ENCODE data around the gene MICOS13. TPM values are rescaled to one million over a fixed set of nuclear protein-coding genes. Genes with fewer than 3 reads are reported as not detected.

Gene MICOS13
- total RNA-seq, 4 donors from 2014 or later = 30.3 to 73.5 (median 52.6) TPM

DNA sequence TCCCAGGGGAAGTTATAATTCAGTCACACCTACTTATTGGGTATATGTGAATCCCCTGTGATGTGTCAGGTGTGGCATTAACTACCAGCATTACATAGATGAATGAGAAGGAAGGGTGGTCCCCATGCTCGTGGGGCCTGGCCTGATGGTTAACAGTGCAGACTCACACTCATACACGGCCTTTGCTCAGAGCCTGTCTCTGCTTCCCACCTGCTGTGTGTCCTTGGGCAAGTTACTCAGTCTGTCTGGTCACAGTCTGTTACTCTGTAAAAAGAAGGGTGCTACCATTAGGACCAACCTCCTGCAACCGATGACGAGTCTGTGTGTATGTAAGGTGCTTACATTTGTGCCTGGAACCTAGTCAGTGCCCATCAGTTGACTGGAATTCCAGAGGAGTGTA, 33.6 kb downstream of the MICOS13 start:
- intact Hi-C loops (cut with DNase I; ENCODE audit: low total_unique reads) (no loop called here), in situ Hi-C loops (cut with MboI; ENCODE audit: low pct_ligation_motif_present in 1 of 4, low pct_unique_long_range_greater_than_20kb in 1 of 4, low sequenced_read_pairs in 3 of 4) (no loop called here)
- peaks cover 0 to 81% (median 40%) of the 10 kb centered on the region in 4 donors for H3K36me3 ChIP-seq
- H3K27ac ChIP-seq = no peak overlapping the region
- H3K9me3 ChIP-seq = no peaks in the 10 kb centered on the region
- H3K4me1 ChIP-seq = no peaks in the 10 kb centered on the region
- H3K27me3 ChIP-seq = no peaks in the 10 kb centered on the region
- WGBS, 2 donors (ENCODE audit: low coverage in 1 of 2) = 80 to 88% methylated on average over 1 to 4 of the region's 4 CpGs
- DNase-seq = no peak
- H3K4me3 ChIP-seq = no peak overlapping the region
- TF ChIP-seq, protein P1, sequence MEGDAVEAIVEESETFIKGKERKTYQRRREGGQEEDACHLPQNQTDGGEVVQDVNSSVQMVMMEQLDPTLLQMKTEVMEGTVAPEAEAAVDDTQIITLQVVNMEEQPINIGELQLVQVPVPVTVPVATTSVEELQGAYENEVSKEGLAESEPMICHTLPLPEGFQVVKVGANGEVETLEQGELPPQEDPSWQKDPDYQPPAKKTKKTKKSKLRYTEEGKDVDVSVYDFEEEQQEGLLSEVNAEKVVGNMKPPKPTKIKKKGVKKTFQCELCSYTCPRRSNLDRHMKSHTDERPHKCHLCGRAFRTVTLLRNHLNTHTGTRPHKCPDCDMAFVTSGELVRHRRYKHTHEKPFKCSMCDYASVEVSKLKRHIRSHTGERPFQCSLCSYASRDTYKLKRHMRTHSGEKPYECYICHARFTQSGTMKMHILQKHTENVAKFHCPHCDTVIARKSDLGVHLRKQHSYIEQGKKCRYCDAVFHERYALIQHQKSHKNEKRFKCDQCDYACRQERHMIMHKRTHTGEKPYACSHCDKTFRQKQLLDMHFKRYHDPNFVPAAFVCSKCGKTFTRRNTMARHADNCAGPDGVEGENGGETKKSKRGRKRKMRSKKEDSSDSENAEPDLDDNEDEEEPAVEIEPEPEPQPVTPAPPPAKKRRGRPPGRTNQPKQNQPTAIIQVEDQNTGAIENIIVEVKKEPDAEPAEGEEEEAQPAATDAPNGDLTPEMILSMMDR (IDR thresholded peaks at IDR 0.05) = no peak

DNA sequence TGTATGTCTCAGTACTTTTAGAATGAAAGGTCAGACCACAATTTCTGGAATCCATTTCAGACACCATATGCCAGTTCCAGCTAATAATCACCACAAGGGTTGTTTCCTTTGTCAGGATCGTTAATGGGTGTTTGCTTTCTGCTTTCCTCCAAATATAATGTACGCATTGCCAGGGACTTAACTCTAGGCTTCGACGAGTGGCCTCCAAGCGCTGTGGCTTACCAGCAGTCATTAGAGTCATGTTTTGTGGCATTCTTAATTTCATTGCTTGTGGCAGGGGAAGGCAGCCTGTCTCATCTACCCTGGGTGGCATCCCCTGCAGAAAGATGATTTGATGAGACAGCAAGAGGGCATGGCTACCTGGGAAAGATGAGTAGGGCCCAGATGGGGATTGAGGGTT, 34.9 kb downstream of the MICOS13 start:
- H3K9me3 ChIP-seq = no peaks in the 10 kb centered on the region
- no peaks in the 10 kb centered on the region for H3K27me3 ChIP-seq
- H3K4me3 ChIP-seq = no peak overlapping the region
- no peaks in the 10 kb centered on the region for H3K4me1 ChIP-seq
- peaks cover 0 to 74% (median 34%) of the 10 kb centered on the region in 4 donors for H3K36me3 ChIP-seq
- intact Hi-C loops (cut with DNase I; ENCODE audit: low total_unique reads) = no loop called here
- TF ChIP-seq EP300 (IDR thresholded peaks at IDR 0.05; ENCODE audit: low read depth) (no peak), POLR2AphosphoS5 (IDR thresholded peaks at IDR 0.05) (no peak), POLR2A (IDR thresholded peaks at IDR 0.05) (no peak)
- TF ChIP-seq, protein P1 (IDR thresholded peaks at IDR 0.05) = no peak
- no peak for DNase-seq
- no peak overlapping the region for H3K27ac ChIP-seq
- WGBS, 2 donors (ENCODE audit: low coverage in 1 of 2) = 75 to 87% methylated on average over 2 to 5 of the region's 5 CpGs
- in situ Hi-C loops (cut with MboI; ENCODE audit: low pct_ligation_motif_present in 1 of 4, low pct_unique_long_range_greater_than_20kb in 1 of 4, low sequenced_read_pairs in 3 of 4) = no loop called here

GRCh38 chr19:5644037-5644436, 36.3 kb downstream of the MICOS13 start:
- H3K36me3 ChIP-seq = peaks cover 0 to 65% (median 30%) of the 10 kb centered on the region in 4 donors
- intact Hi-C loops (cut with DNase I; ENCODE audit: low total_unique reads) (no loop called here), in situ Hi-C loops (cut with MboI; ENCODE audit: low pct_ligation_motif_present in 1 of 4, low pct_unique_long_range_greater_than_20kb in 1 of 4, low sequenced_read_pairs in 3 of 4) (no loop called here)
- 72% methylated on average over 2 of the region's 2 CpGs; no CpG with 5 or more reads in 1 of the 2 donors for WGBS, 2 donors (ENCODE audit: low coverage in 1 of 2)
- H3K9me3 ChIP-seq = no peaks in the 10 kb centered on the region
- TF ChIP-seq POLR2A (IDR thresholded peaks at IDR 0.05) (no peak), EP300 (IDR thresholded peaks at IDR 0.05; ENCODE audit: low read depth) (no peak), POLR2AphosphoS5 (IDR thresholded peaks at IDR 0.05) (no peak)
- TF ChIP-seq, protein P1 (IDR thresholded peaks at IDR 0.05) = no peak
- H3K27me3 ChIP-seq = no peaks in the 10 kb centered on the region
- peaks cover 0 to under 1% (median 0%) of the 10 kb centered on the region in 4 donors for H3K4me1 ChIP-seq
- no peak overlapping the region for H3K27ac ChIP-seq
- no peak overlapping the region for H3K4me3 ChIP-seq
- no peak for DNase-seq

DNA sequence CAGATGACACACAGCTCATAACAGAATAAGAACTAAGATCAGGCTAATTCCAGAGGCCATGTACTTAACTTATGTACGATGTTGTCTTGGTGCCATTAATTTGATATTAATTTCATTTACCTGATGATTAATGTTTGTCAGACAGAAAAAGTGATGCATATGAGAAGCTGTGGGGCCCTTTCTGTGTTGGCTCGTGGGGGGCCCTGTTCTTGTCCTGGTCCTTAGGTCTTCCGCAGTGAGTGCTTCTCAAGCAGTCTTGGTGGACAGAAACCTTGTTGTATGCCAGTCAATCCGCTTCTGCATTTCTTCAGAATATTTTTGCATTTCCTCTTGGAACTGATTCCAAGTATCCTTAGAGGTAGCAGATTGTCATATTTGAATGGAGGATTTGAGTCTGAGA, 37.3 kb downstream of the MICOS13 start:
- H3K27me3 ChIP-seq = no peaks in the 10 kb centered on the region
- intact Hi-C loops (cut with DNase I; ENCODE audit: low total_unique reads) = no loop called here

More for the DNA sequence above, 37.3 kb downstream of the MICOS13 start:
- no peak for DNase-seq
- in situ Hi-C loops (cut with MboI; ENCODE audit: low pct_ligation_motif_present in 1 of 4, low pct_unique_long_range_greater_than_20kb in 1 of 4, low sequenced_read_pairs in 3 of 4) = no loop called here
- WGBS, 2 donors (ENCODE audit: low coverage in 1 of 2) = 80 to 88% methylated on average over 1 to 4 of the region's 4 CpGs
- no peaks in the 10 kb centered on the region for H3K9me3 ChIP-seq
- H3K27ac ChIP-seq = no peak overlapping the region
- TF ChIP-seq, protein P1 (IDR thresholded peaks at IDR 0.05) = no peak
- TF ChIP-seq EP300 (IDR thresholded peaks at IDR 0.05; ENCODE audit: low read depth) = no peak
- TF ChIP-seq POLR2AphosphoS5 (IDR thresholded peaks at IDR 0.05) = no peak
- no peak for TF ChIP-seq POLR2A (IDR thresholded peaks at IDR 0.05)
- peaks cover 0 to 7% (median 0%) of the 10 kb centered on the region in 4 donors for H3K4me1 ChIP-seq
- H3K36me3 ChIP-seq = peaks cover 0 to 60% (median 27%) of the 10 kb centered on the region in 4 donors
- H3K4me3 ChIP-seq = no peak overlapping the region
